GM10266 (cell line): Measurements from ENCODE around the gene NDUFA12.
A peak's percentile ranks its signal among the peaks of the same experiment; 100 is the strongest.

Experiments used
- DNase-seq: peaks from one replicate; pipeline ENCODE4 v3.0.0; 2012; ENCODE audit errors: extremely low spot score
- TF ChIP-seq, protein P1 (sequence below): IDR thresholded peaks from 2 replicates; pipeline ENCODE4 v1.5.1; 2012; ENCODE audit warnings: mild to moderate bottlenecking, low read depth; ENCODE audit not compliant: control insufficient read depth, insufficient read depth; ENCODE audit errors: missing control alignments

NDUFA12 gene

GRCh38 chr12:94948232-94948810 lies 55.2 kb downstream of the NDUFA12 start:
- no peak for DNase-seq
- TF ChIP-seq, protein P1, sequence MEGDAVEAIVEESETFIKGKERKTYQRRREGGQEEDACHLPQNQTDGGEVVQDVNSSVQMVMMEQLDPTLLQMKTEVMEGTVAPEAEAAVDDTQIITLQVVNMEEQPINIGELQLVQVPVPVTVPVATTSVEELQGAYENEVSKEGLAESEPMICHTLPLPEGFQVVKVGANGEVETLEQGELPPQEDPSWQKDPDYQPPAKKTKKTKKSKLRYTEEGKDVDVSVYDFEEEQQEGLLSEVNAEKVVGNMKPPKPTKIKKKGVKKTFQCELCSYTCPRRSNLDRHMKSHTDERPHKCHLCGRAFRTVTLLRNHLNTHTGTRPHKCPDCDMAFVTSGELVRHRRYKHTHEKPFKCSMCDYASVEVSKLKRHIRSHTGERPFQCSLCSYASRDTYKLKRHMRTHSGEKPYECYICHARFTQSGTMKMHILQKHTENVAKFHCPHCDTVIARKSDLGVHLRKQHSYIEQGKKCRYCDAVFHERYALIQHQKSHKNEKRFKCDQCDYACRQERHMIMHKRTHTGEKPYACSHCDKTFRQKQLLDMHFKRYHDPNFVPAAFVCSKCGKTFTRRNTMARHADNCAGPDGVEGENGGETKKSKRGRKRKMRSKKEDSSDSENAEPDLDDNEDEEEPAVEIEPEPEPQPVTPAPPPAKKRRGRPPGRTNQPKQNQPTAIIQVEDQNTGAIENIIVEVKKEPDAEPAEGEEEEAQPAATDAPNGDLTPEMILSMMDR, result no peak

DNA sequence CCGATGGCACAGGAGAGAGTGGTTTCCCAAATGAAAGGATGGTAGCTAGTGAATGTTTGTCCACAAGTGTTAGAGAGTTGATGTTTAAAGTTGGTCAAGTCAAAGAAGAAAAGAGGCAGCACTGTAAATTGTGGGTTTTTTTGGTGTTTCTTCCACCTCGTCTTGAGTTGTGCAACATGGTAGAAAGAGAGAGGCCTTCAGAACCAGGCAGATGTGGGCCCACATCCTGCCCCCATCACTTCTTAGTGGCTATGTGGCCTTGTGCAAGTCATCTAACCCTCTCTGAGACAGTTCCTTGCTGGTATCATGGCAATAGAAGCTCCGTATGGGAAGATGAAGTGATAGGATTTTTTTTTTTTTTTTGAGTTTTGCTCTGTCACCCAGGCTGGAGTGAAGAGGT lies 60.8 kb downstream of the NDUFA12 start:
- TF ChIP-seq, protein P1, result no peak

GRCh38 chr12:94941440-94941862 lies 62.0 kb downstream of the NDUFA12 start:
- DNase-seq, result peak; percentile 16
- TF ChIP-seq, protein P1, result no peak

More for the DNA sequence above, 60.8 kb downstream of the NDUFA12 start:
- DNase-seq, result no peak

DNA sequence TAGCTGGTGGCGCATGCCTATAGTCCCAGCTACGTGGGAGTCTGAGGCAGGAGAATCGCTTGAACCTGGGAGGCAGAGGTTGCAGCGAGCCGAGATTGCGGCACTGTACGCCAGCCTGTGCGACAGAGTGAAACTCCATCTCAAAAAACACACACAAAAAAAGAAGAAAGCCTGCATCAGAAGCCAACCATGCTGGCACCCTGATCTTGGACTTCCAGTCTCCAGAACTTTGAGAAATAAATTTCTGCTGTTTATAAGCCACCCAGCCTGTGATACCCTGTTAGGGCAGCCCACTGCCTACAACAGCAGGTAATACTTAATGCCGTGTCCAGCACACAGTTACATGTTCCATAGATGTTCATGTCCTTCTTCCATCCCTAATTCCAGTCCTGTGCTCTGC lies 62.7 kb downstream of the NDUFA12 start:
- TF ChIP-seq, protein P1, result no peak
- no peak for DNase-seq

- TF ChIP-seq, protein P1, result no peak
- DNase-seq, result no peak
Measured at GRCh38 chr12:94938583-94938982, 64.9 kb downstream of the NDUFA12 start.

DNA sequence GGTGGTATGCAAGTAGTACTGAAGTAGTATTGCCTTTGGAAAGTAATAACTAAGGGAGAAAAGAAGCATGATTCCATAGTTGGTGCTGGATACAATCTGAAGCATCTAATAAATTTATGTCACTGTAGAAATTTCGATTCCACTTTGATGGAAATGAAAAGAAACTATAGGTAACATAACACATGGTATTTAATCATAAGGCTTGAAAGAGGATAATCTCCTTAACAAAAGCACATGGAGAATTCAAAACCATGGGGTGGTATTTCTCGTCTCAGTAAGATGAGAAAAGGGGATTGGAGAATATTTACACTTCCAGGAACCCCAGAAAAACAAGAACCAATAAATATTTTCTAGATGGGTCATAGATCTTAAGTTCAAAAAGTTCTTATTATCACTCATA lies 72.7 kb downstream of the NDUFA12 start:
- TF ChIP-seq, protein P1, result no peak
- DNase-seq, result no peak

- TF ChIP-seq, protein P1, result no peak
- no peak for DNase-seq
Measured at GRCh38 chr12:94930216-94930654, 73.3 kb downstream of the NDUFA12 start.
